GM12878 (cell line): Measurements from ENCODE around the gene APOC1. TPM values are rescaled to one million over a fixed set of nuclear protein-coding genes. Genes with fewer than 3 reads are reported as not detected.

Source experiments
- ATAC-seq: fragments of 200-7000 bp; cut with Tn5 transposase; 3 replicates; pipeline ENCODE4 v1.9.1; 2020; ENCODE audit warnings: mild to moderate bottlenecking, moderate library complexity
- BruUV-seq: library from RNA; stranded (reverse); fragments of 400-500 nt; replicated peaks from 2 replicates; lab custom pipeline; 2021; lab: Mats Ljungman, UMichigan
- CTCF ChIA-PET: fragments of 300-600 bp; sonication (Branson Sonifier 250); formaldehyde crosslinking; extraction: SDS; loops from one replicate; lab custom pipeline; 2021; ENCODE audit warnings: inconsistent platforms; lab: Yijun Ruan, JAX
- POLR2A ChIA-PET: fragments of 350-600 bp; formaldehyde crosslinking; extraction: SDS; loops from one replicate; lab custom pipeline; 2021; ENCODE audit warnings: inconsistent platforms; lab: Charles Lee
- RAD21 ChIA-PET: fragments of 300-600 bp; sonication (Branson Sonifier 250); formaldehyde crosslinking; loops from one replicate; lab custom pipeline; 2023; ENCODE audit warnings: antibody characterized with exemption; ENCODE audit not compliant: unreplicated experiment; lab: Charles Lee
- SMC1A ChIA-PET: fragments of 300-600 bp; sonication (Branson Sonifier 250); formaldehyde crosslinking; loops from one replicate; lab custom pipeline; 2023; ENCODE audit not compliant: unreplicated experiment, uncharacterized antibody; lab: Charles Lee
- DNase-seq: peaks from one replicate; pipeline ENCODE4 v3.0.0-alpha.2; 2011; ENCODE audit warnings: low read depth, low spot score
- FAIRE-seq: peaks from 3 replicates; lab custom pipeline; 2011; peaks lifted over from hg19 to GRCh38; lab: Jason Lieb, UNC
- H2AFZ ChIP-seq: 2 replicates; pipeline ENCODE4 v1.6.0; 2011; ENCODE audit warnings: low read depth, low read length, control low read depth; ENCODE audit not compliant: control insufficient read depth
- H3K27ac ChIP-seq: 2 replicates; pipeline ENCODE4 v1.5.1; 2011; ENCODE audit warnings: control low read depth; ENCODE audit not compliant: control insufficient read depth, insufficient read depth
- H3K27me3 ChIP-seq, 2 experiments: replicated peaks in 1 of 2; 2 replicates each; pipeline versions ENCODE4 v1.6.0 to v1.6.1; 2011; ENCODE audit warnings: low read length in 1 of 2; ENCODE audit not compliant: control insufficient read depth in 2 of 2, insufficient read depth in 2 of 2
- H3K36me3 ChIP-seq, 2 experiments: 2 replicates each; pipeline ENCODE4 v1.5.1; 2011; ENCODE audit warnings: low read length in 1 of 2; ENCODE audit not compliant: control insufficient read depth in 2 of 2, insufficient read depth in 2 of 2
- H3K4me1 ChIP-seq: 2 replicates; pipeline ENCODE4 v1.6.1; 2011; ENCODE audit warnings: mild to moderate bottlenecking, low read length, moderate library complexity, mixed read lengths; ENCODE audit not compliant: control insufficient read depth, insufficient read depth
- H3K4me2 ChIP-seq: 2 replicates; pipeline ENCODE4 v1.6.0; 2011; ENCODE audit warnings: control low read depth; ENCODE audit not compliant: control insufficient read depth, insufficient read depth
- H3K4me3 ChIP-seq: fragments of 200-600 bp; sonication (generic); 2 replicates; pipeline ENCODE4 v1.5.1; 2016
- H3K79me2 ChIP-seq: 2 replicates; pipeline ENCODE4 v1.6.0; 2011; ENCODE audit warnings: low read length; ENCODE audit not compliant: control insufficient read depth, insufficient read depth
- H3K9ac ChIP-seq: 2 replicates; pipeline ENCODE4 v1.8.0; 2011; ENCODE audit warnings: low read length, control low read depth, mixed read lengths; ENCODE audit not compliant: control insufficient read depth, insufficient read depth
- H3K9me3 ChIP-seq: replicated peaks from 3 replicates; pipeline ENCODE4 v1.5.1; 2011; ENCODE audit warnings: mild to moderate bottlenecking, low read length; ENCODE audit not compliant: control insufficient read depth, insufficient read depth
- H4K20me1 ChIP-seq: 2 replicates; pipeline ENCODE4 v1.6.0; 2011; ENCODE audit not compliant: control insufficient read depth, insufficient read depth
- CBFB ChIP-seq: IDR thresholded peaks from 2 replicates; pipeline ENCODE4 v1.6.1; 2016; ENCODE audit warnings: antibody characterized with exemption, low read depth
- ETV6 ChIP-seq, 2 experiments: fragments of 450-650 bp in 1 of 2; IDR thresholded peaks in 1 of 2; conservative IDR thresholded peaks in 1 of 2; 2 replicates each; pipeline ENCODE4 v1.6.1; 2014; ENCODE audit warnings: antibody characterized with exemption in 1 of 2, borderline replicate concordance in 1 of 2, low read depth in 1 of 2, mild to moderate bottlenecking in 1 of 2, moderate library complexity in 1 of 2
- HDAC6 ChIP-seq: fragments of 200-600 bp; sonication (generic); IDR thresholded peaks from one replicate; pipeline ENCODE4 v1.8.0; 2017; ENCODE audit warnings: antibody characterized with exemption; ENCODE audit not compliant: unreplicated experiment
- JUND ChIP-seq: IDR thresholded peaks from 2 replicates; pipeline ENCODE4 v1.6.1; 2012; ENCODE audit warnings: low read depth, mild to moderate bottlenecking, low read length, improper control_type of control experiment, moderate library complexity
- MEF2B ChIP-seq: fragments of 450-650 bp; IDR thresholded peaks from 2 replicates; pipeline ENCODE4 v1.6.1; 2018; ENCODE audit warnings: mild to moderate bottlenecking, moderate library complexity; ENCODE audit not compliant: partially characterized antibody, poor library complexity, severe bottlenecking
- NR2C1 ChIP-seq: fragments of 450-650 bp; IDR thresholded peaks from 2 replicates; pipeline ENCODE4 v1.6.1; 2017; ENCODE audit warnings: antibody characterized with exemption, mild to moderate bottlenecking, moderate library complexity
- RCOR1 ChIP-seq: conservative IDR thresholded peaks from 2 replicates; pipeline ENCODE4 v1.6.1; 2012; ENCODE audit warnings: low read depth, low read length, improper control_type of control experiment
- SMAD5 ChIP-seq: IDR thresholded peaks from 2 replicates; pipeline ENCODE4 v1.6.1; 2016; ENCODE audit warnings: antibody characterized with exemption, low read depth
- SP1 ChIP-seq: IDR thresholded peaks from one replicate; pipeline ENCODE4 v1.6.1; 2011; ENCODE audit warnings: low read depth, low read length
- SPI1 ChIP-seq: IDR thresholded peaks from 2 replicates; pipeline ENCODE4 v1.6.1; 2011; ENCODE audit warnings: low read depth, mild to moderate bottlenecking, low read length, moderate library complexity, borderline replicate concordance; ENCODE audit not compliant: insufficient read depth
- STAT3 ChIP-seq: IDR thresholded peaks from 2 replicates; pipeline ENCODE4 v1.6.1; 2011; ENCODE audit warnings: low read depth, low read length, improper control_type of control experiment
- SUZ12 ChIP-seq: fragments of 200-600 bp; sonication (generic); IDR thresholded peaks from one replicate; pipeline ENCODE4 v1.6.1; 2018; ENCODE audit warnings: antibody characterized with exemption, mild to moderate bottlenecking; ENCODE audit not compliant: unreplicated experiment
- TARDBP ChIP-seq: IDR thresholded peaks from 2 replicates; pipeline ENCODE4 v1.6.1; 2016; ENCODE audit warnings: borderline replicate concordance
- TCF12 ChIP-seq: IDR thresholded peaks from 2 replicates; pipeline ENCODE4 v1.6.1; 2011; ENCODE audit warnings: low read depth, mild to moderate bottlenecking, low read length
- YY1 ChIP-seq: IDR thresholded peaks from 2 replicates; pipeline ENCODE4 v1.6.1; 2011; ENCODE audit warnings: low read depth, mild to moderate bottlenecking, low read length
- ZNF622 ChIP-seq: fragments of 450-650 bp; IDR thresholded peaks from 2 replicates; pipeline ENCODE4 v1.6.1; 2017; ENCODE audit warnings: mild to moderate bottlenecking, inconsistent platforms
- WGBS: methylation state at CpG from one replicate; pipeline ENCODE4 v1.1.6; 2016; ENCODE audit warnings: low lambda C conversion rate; ENCODE audit not compliant: insufficient replicate concordance, insufficient coverage; ENCODE audit errors: missing lambda C conversion rate; 5-methylcytosine and 5-hydroxymethylcytosine counted together
- in situ Hi-C: fragments of 300-500 bp; cut with MboI; formaldehyde crosslinking; loops from 9 replicates; pipeline ENCODE4 v1.14.3; 2018; ENCODE audit warnings: mixed read lengths
- intact Hi-C: fragments of 100-400 bp; cut with micrococcal nuclease; formaldehyde crosslinking; loops from one replicate; pipeline ENCODE4 v1.14.2; 2022; ENCODE audit not compliant: unreplicated experiment
- polyA plus RNA-seq, 11 experiments: library from polyadenylated mRNA; depleted of rRNA in 4 of 11; unstranded in 6 of 11; stranded (reverse) in 5 of 11; fragments of >200 nt; fragmentation: Nextera tagmentation in 4 of 11; fragmentation: Illumina TruSeq in 1 of 11; extraction: Ambion mirVana in 4 of 11; extraction: Trizol in 1 of 11; gene quantifications; 1 replicate in 1 of 11; 2 replicates in 10 of 11; pipeline versions ENCODE4 v1.2.1 to v1.2.3, GENCODE V29; 2011 to 2016; ENCODE audit warnings: inconsistent platforms in 2 of 11, missing spikeins in 2 of 11, low read depth in 1 of 11
- total RNA-seq, 4 experiments: library from RNA; depleted of rRNA in 3 of 4; stranded (reverse); fragments of >200 nt in 3 of 4; fragmentation: Illumina TruSeq in 1 of 4; extraction: Trizol in 1 of 4; gene quantifications; 2 replicates each; pipeline versions ENCODE4 v1.2.1 to v1.2.3, GENCODE V29; 2013 to 2021
- TF ChIP-seq, protein P1 (sequence below): fragments of 450-650 bp; IDR thresholded peaks from 2 replicates; pipeline ENCODE4 v1.6.1; 2017; ENCODE audit warnings: mild to moderate bottlenecking, moderate library complexity
- TF ChIP-seq, protein P2 (sequence below): fragments of 450-650 bp; IDR thresholded peaks from 2 replicates; pipeline ENCODE4 v1.6.1; 2018; ENCODE audit warnings: borderline replicate concordance, mild to moderate bottlenecking; ENCODE audit not compliant: partially characterized antibody

The APOC1 gene
- total and polyA plus RNA-seq, 10 of the 15 experiments (the other 5 are each of a cell fraction or from before 2014, with no cell fraction given), result 0.73 to 4.0 (median 2.6) TPM

DNA sequence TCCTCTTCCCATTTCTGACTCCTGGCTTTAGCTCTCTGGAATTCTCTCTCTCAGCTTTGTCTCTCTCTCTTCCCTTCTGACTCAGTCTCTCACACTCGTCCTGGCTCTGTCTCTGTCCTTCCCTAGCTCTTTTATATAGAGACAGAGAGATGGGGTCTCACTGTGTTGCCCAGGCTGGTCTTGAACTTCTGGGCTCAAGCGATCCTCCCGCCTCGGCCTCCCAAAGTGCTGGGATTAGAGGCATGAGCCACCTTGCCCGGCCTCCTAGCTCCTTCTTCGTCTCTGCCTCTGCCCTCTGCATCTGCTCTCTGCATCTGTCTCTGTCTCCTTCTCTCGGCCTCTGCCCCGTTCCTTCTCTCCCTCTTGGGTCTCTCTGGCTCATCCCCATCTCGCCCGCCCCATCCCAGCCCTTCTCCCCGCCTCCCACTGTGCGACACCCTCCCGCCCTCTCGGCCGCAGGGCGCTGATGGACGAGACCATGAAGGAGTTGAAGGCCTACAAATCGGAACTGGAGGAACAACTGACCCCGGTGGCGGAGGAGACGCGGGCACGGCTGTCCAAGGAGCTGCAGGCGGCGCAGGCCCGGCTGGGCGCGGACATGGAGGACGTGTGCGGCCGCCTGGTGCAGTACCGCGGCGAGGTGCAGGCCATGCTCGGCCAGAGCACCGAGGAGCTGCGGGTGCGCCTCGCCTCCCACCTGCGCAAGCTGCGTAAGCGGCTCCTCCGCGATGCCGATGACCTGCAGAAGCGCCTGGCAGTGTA, 6.2 kb upstream of the APOC1 start:
- WGBS, result 77% methylated on average over 35 of the region's 46 CpGs
- H3K4me1 ChIP-seq, result no peaks in the 10 kb centered on the region
- no peak for ATAC-seq
- no peaks in the 10 kb centered on the region; the same call in 1 of the 2 replicates for H4K20me1 ChIP-seq
- BruUV-seq, result no TSS peak
- H3K9ac ChIP-seq, result no peak overlapping the region
- CTCF ChIA-PET, result interaction anchor here (0.8 to 5.1 kb wide), 3 partner anchors 40 to 282 kb away, joined by 4 to 37 read pairs (median 4); no protein-coding TSS in a partner anchor
- POLR2A ChIA-PET, result no interaction called here
- SMC1A ChIA-PET, result interaction anchor here (0.6 kb wide), 1 partner anchor 409 kb away, joined by 3 read pairs; no protein-coding TSS in a partner anchor
- DNase-seq, result no peak
- no peaks in the 10 kb centered on the region for H3K9me3 ChIP-seq
- H3K27ac ChIP-seq, result no peak overlapping the region
- H3K36me3 ChIP-seq, result peaks cover 0 to 4% of the 10 kb centered on the region in 2 experiments; a peak in 2 of 4 replicates
- H3K27me3 ChIP-seq, result no peaks in the 10 kb centered on the region; a peak in 1 of 4 replicates
- H3K4me3 ChIP-seq, result no peak overlapping the region
- H2AFZ ChIP-seq, result no peak overlapping the region
- no peak for FAIRE-seq
- in situ Hi-C loops, result loop anchor here (10.0 kb wide), 2 partner anchors 47 to 427 kb away; partner anchors contain the start of gene CLPTM1
- no peaks in the 10 kb centered on the region for H3K79me2 ChIP-seq
- RAD21 ChIA-PET, result no interaction called here
- intact Hi-C loops, result loop anchor here (5.0 kb wide), 1 partner anchor 429 kb away; no protein-coding TSS in a partner anchor
- H3K4me2 ChIP-seq, result no peak overlapping the region
- TF ChIP-seq NR2C1 (no peak), SMAD5 (no peak), YY1 (no peak), TARDBP (no peak), ETV6 (conservative IDR thresholded peaks at IDR 0.05 in 1 of 2, IDR thresholded peaks at IDR 0.05 in 1 of 2; ENCODE audit: borderline replicate concordance in 1 of 2, low read depth in 1 of 2) (no peak), RCOR1 (no peak), MEF2B (no peak), CBFB (no peak), STAT3 (no peak), SPI1 (no peak), HDAC6 (no peak), ZNF622 (no peak), SUZ12 (no peak), JUND (no peak), TCF12 (no peak), SP1 (no peak)
- TF ChIP-seq, protein P1, sequence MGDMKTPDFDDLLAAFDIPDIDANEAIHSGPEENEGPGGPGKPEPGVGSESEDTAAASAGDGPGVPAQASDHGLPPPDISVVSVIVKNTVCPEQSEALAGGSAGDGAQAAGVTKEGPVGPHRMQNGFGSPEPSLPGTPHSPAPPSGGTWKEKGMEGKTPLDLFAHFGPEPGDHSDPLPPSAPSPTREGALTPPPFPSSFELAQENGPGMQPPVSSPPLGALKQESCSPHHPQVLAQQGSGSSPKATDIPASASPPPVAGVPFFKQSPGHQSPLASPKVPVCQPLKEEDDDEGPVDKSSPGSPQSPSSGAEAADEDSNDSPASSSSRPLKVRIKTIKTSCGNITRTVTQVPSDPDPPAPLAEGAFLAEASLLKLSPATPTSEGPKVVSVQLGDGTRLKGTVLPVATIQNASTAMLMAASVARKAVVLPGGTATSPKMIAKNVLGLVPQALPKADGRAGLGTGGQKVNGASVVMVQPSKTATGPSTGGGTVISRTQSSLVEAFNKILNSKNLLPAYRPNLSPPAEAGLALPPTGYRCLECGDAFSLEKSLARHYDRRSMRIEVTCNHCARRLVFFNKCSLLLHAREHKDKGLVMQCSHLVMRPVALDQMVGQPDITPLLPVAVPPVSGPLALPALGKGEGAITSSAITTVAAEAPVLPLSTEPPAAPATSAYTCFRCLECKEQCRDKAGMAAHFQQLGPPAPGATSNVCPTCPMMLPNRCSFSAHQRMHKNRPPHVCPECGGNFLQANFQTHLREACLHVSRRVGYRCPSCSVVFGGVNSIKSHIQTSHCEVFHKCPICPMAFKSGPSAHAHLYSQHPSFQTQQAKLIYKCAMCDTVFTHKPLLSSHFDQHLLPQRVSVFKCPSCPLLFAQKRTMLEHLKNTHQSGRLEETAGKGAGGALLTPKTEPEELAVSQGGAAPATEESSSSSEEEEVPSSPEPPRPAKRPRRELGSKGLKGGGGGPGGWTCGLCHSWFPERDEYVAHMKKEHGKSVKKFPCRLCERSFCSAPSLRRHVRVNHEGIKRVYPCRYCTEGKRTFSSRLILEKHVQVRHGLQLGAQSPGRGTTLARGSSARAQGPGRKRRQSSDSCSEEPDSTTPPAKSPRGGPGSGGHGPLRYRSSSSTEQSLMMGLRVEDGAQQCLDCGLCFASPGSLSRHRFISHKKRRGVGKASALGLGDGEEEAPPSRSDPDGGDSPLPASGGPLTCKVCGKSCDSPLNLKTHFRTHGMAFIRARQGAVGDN, result no peak
- TF ChIP-seq, protein P2, sequence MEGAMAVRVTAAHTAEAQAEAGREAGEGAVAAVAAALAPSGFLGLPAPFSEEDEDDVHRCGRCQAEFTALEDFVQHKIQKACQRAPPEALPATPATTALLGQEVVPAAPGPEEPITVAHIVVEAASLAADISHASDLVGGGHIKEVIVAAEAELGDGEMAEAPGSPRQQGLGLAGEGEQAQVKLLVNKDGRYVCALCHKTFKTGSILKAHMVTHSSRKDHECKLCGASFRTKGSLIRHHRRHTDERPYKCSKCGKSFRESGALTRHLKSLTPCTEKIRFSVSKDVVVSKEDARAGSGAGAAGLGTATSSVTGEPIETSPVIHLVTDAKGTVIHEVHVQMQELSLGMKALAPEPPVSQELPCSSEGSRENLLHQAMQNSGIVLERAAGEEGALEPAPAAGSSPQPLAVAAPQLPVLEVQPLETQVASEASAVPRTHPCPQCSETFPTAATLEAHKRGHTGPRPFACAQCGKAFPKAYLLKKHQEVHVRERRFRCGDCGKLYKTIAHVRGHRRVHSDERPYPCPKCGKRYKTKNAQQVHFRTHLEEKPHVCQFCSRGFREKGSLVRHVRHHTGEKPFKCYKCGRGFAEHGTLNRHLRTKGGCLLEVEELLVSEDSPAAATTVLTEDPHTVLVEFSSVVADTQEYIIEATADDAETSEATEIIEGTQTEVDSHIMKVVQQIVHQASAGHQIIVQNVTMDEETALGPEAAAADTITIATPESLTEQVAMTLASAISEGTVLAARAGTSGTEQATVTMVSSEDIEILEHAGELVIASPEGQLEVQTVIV, result no peak
